ENCODE results near the gene ST8SIA5. TPM values are rescaled to one million over a fixed set of nuclear protein-coding genes. Genes with fewer than 3 reads are reported as not detected.

The ST8SIA5 gene
- total RNA-seq, 1 donor from 2014 or later, result 0.56 TPM

GRCh38 chr18:46755315-46756024 is 1.4 kb downstream of the ST8SIA5 start:
- TF ChIP-seq, protein P1, sequence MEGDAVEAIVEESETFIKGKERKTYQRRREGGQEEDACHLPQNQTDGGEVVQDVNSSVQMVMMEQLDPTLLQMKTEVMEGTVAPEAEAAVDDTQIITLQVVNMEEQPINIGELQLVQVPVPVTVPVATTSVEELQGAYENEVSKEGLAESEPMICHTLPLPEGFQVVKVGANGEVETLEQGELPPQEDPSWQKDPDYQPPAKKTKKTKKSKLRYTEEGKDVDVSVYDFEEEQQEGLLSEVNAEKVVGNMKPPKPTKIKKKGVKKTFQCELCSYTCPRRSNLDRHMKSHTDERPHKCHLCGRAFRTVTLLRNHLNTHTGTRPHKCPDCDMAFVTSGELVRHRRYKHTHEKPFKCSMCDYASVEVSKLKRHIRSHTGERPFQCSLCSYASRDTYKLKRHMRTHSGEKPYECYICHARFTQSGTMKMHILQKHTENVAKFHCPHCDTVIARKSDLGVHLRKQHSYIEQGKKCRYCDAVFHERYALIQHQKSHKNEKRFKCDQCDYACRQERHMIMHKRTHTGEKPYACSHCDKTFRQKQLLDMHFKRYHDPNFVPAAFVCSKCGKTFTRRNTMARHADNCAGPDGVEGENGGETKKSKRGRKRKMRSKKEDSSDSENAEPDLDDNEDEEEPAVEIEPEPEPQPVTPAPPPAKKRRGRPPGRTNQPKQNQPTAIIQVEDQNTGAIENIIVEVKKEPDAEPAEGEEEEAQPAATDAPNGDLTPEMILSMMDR (IDR thresholded peaks at IDR 0.05; ENCODE audit: partially characterized antibody, unreplicated experiment), result no peak

DNA sequence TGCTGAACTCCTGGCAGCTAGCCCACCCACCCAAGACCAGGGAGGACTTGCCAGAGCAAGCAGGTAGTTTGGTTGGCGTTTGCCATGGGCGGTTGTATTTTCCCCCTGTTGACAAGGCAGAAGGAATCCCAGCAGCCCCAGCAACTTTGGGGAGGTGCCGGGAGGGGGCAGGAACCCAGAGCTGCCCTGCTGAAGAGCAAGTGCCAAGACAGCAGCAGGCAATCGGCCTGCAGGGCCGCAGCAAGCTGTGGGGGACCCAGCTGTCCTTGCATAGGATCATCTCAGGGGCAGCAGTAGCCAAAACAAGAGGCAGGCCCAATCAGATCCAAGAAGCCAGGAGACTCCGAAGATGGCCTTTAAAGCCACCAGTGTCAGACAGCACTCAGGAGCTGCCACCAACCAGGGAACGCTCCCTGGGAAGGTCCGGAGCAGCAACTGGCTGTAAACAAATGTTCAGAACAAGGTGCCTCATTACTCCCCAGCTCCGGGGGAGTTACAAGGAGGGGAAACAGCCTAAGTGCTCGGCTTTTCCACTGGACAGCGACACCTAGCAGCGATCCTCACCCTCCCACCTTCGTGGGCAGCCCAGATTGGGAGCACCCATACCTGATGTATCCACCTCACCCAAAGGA is 2.1 kb downstream of the ST8SIA5 start:
- H3K4me1 Mint-ChIP-seq (ENCODE audit: low read depth, unreplicated experiment), result peaks cover 3% of the 10 kb centered on the region
- peaks cover 15% of the 10 kb centered on the region for H3K27me3 Mint-ChIP-seq (ENCODE audit: unreplicated experiment)
- DNase-seq, result no peak
- H3K9me3 Mint-ChIP-seq (ENCODE audit: unreplicated experiment), result peaks cover 7% of the 10 kb centered on the region
- H3K36me3 Mint-ChIP-seq (ENCODE audit: unreplicated experiment), result peaks cover 5% of the 10 kb centered on the region
- H3K4me3 Mint-ChIP-seq (ENCODE audit: unreplicated experiment), result no peak overlapping the region
- no peak overlapping the region for H3K27ac Mint-ChIP-seq (ENCODE audit: unreplicated experiment)
- TF ChIP-seq, protein P1 (IDR thresholded peaks at IDR 0.05; ENCODE audit: partially characterized antibody, unreplicated experiment), result no peak

More at GRCh38 chr18:46755315-46756024, 1.4 kb downstream of the ST8SIA5 start:
- Mint-ChIP-seq H3K4me3 (ENCODE audit: unreplicated experiment) (no peak overlapping the region), H3K27ac (ENCODE audit: unreplicated experiment) (no peak overlapping the region), H3K9me3 (ENCODE audit: unreplicated experiment) (peaks cover 7% of the 10 kb centered on the region), H3K4me1 (ENCODE audit: low read depth, unreplicated experiment) (peaks cover 7% of the 10 kb centered on the region), H3K27me3 (ENCODE audit: unreplicated experiment) (peaks cover 15% of the 10 kb centered on the region), H3K36me3 (ENCODE audit: unreplicated experiment) (peaks cover 5% of the 10 kb centered on the region)
- DNase-seq, result no peak

- no peak for DNase-seq
- no peak overlapping the region for H3K4me3 Mint-ChIP-seq (ENCODE audit: unreplicated experiment)
- H3K27ac Mint-ChIP-seq (ENCODE audit: unreplicated experiment), result no peak overlapping the region
- peaks cover 3% of the 10 kb centered on the region for H3K36me3 Mint-ChIP-seq (ENCODE audit: unreplicated experiment)
- peaks cover 7% of the 10 kb centered on the region for H3K9me3 Mint-ChIP-seq (ENCODE audit: unreplicated experiment)
- peaks cover 13% of the 10 kb centered on the region for H3K27me3 Mint-ChIP-seq (ENCODE audit: unreplicated experiment)
- TF ChIP-seq, protein P1 (IDR thresholded peaks at IDR 0.05; ENCODE audit: partially characterized antibody, unreplicated experiment), result no peak
- peaks cover 1% of the 10 kb centered on the region for H3K4me1 Mint-ChIP-seq (ENCODE audit: low read depth, unreplicated experiment)
These were observed 2.7 kb downstream of the ST8SIA5 start for GRCh38 chr18:46754188-46754587.

DNA sequence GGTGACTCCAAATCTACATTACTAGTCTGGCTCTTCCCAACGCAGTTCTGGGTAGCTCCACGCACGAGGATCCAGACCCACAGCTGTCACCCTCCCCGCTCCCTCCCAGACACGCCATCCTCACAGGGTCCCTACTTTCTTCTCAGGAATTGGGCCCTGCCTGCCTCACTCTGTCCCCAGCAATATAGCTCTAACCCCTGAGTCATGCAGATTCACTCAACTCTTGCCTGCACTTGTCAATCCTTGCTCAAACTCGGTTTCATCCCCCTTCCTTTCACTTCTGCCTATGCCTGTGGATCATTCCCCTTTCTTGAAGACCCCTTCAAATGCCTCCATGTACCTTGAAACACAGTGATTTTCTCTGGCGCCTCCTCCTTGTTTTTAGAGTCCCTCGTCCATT is 5.0 kb downstream of the ST8SIA5 start:
- no peak overlapping the region for H3K4me3 Mint-ChIP-seq (ENCODE audit: unreplicated experiment)
- no peak overlapping the region for H3K27ac Mint-ChIP-seq (ENCODE audit: unreplicated experiment)
- TF ChIP-seq, protein P1 (IDR thresholded peaks at IDR 0.05; ENCODE audit: partially characterized antibody, unreplicated experiment), result no peak
- no peaks in the 10 kb centered on the region for H3K4me1 Mint-ChIP-seq (ENCODE audit: low read depth, unreplicated experiment)
- peaks cover 4% of the 10 kb centered on the region for H3K27me3 Mint-ChIP-seq (ENCODE audit: unreplicated experiment)
- H3K9me3 Mint-ChIP-seq (ENCODE audit: unreplicated experiment), result peaks cover 6% of the 10 kb centered on the region
- no peaks in the 10 kb centered on the region for H3K36me3 Mint-ChIP-seq (ENCODE audit: unreplicated experiment)
- no peak for DNase-seq

DNA sequence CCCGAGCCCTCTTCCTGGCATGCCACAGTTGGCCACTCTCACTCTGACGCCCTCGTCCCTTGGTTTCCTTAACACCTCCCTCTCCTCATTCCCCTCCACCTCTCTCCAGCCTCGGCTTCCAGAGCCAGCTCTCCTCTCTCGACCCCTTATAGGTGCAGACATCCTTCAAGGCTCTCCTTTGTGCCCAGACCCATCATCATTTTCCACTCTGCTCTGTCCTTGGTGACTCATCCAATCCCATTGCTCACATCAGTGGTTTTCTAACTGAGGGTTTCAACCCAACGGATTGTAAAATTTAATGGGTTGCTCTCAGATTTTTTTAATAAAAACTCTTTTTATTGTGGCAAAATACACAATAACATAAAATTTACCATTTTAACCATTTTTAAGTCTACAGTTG is 6.2 kb downstream of the ST8SIA5 start:
- TF ChIP-seq, protein P1 (IDR thresholded peaks at IDR 0.05; ENCODE audit: partially characterized antibody, unreplicated experiment), result no peak
- no peak for DNase-seq
- Mint-ChIP-seq H3K9me3 (ENCODE audit: unreplicated experiment) (peaks cover 5% of the 10 kb centered on the region), H3K36me3 (ENCODE audit: unreplicated experiment) (no peaks in the 10 kb centered on the region), H3K4me3 (ENCODE audit: unreplicated experiment) (no peak overlapping the region), H3K27me3 (ENCODE audit: unreplicated experiment) (peaks cover 6% of the 10 kb centered on the region), H3K4me1 (ENCODE audit: low read depth, unreplicated experiment) (no peaks in the 10 kb centered on the region), H3K27ac (ENCODE audit: unreplicated experiment) (no peak overlapping the region)

Measured in glutamatergic neuron (in vitro differentiated cells).